Measurements from ENCODE around the gene S100PBP. TPM values are rescaled to one million over a fixed set of nuclear protein-coding genes. Genes with fewer than 3 reads are reported as not detected.

Gene S100PBP
- total and polyA plus RNA-seq, 8 donors = 2.9 to 253 (median 19.8) TPM

- Histone ChIP-seq H3K36me3 (no peaks in the 10 kb centered on the region), H3K4me3 (no peak overlapping the region), H3K27ac (peak overlapping the region in 2 of 5 donors; percentile 28 to 82), H3K4me1 (peaks cover 12 to 34% (median 18%) of the 10 kb centered on the region in 4 donors), H3K27me3 (peaks cover 0 to 12% (median 0%) of the 10 kb centered on the region in 3 donors), H3K9me3 (no peaks in the 10 kb centered on the region)
- 81 to 88% (median 86%) methylated on average over 7 of the region's 7 CpGs for WGBS, 5 donors
- intact Hi-C loops (cut with DNase I; ENCODE audit: low total_unique reads) = no loop called here
- TF ChIP-seq POLR2AphosphoS5 (IDR thresholded peaks at IDR 0.05) = no peak
- TF ChIP-seq POLR2A (IDR thresholded peaks at IDR 0.05) = no peak
- no peak for DNase-seq
Measured at GRCh38 chr1:32906654-32907053, 89.2 kb downstream of the S100PBP start.

DNA sequence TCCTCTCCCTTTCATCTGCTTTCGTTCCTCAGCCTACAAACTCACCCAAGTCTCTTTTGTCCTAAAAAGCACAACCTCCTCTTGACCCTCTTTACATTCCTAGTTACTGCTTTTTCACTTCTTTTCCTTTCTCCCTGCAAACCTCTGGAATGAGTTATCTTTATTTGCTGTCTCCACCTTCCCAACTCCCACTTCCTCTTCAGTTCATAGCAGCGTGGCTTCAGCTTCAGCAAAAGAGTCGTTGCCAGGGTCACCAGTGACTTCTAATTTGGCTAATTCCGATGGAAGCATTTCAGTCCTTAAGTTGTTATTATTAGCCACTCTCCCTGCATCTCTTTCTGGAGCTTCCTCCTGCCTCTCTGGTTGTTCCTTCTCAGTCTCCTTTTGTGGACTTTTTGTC, 90.0 kb downstream of the S100PBP start:
- peak in 1 of 2 donors; percentile 53 for DNase-seq
- TF ChIP-seq CTCF (IDR thresholded peaks at IDR 0.05) = no peak
- peak in 1 of 3 donors; percentile 42 for TF ChIP-seq POLR2AphosphoS5 (IDR thresholded peaks at IDR 0.05)
- no peak for TF ChIP-seq EP300 (IDR thresholded peaks at IDR 0.05)
- Histone ChIP-seq H3K27ac (peak overlapping the region in 2 of 5 donors; percentile 26 to 28), H3K9me3 (no peaks in the 10 kb centered on the region), H3K4me1 (peaks cover 5 to 26% (median 17%) of the 10 kb centered on the region in 4 donors), H3K36me3 (no peaks in the 10 kb centered on the region), H3K27me3 (peaks cover 0 to 4% (median 0%) of the 10 kb centered on the region in 3 donors), H3K4me3 (no peak overlapping the region)
- WGBS, 5 donors = 9 to 21% (median 13%) methylated on average over 4 of the region's 4 CpGs
- intact Hi-C loops (cut with DNase I; ENCODE audit: low total_unique reads) = no loop called here

Other genes starting within 250 kb of the S100PBP start
- gene ZBTB8OS, start 167.1 kb upstream of the S100PBP start, total RNA-seq = 100 to 1,000 TPM in 1 of 5 donors, 10 to 100 TPM in 4; 10.4 to 151 (median 26.3) TPM
- gene ZBTB8OS, start 167.1 kb upstream of the S100PBP start, polyA plus RNA-seq = 10 to 100 TPM; 55.0 to 88.6 (median 65.9) TPM
- 100 to 1,000 TPM in 3 of 5 donors, 10 to 100 TPM in 2; 43.2 to 226 (median 160) TPM for gene RBBP4, start 166.4 kb upstream of the S100PBP start, total RNA-seq
- gene RBBP4, start 166.4 kb upstream of the S100PBP start, polyA plus RNA-seq = 10 to 100 TPM; 38.0 to 56.7 (median 41.4) TPM
- 10 to 100 TPM; 12.3 to 38.5 (median 22.8) TPM for gene SYNC, start 114.9 kb upstream of the S100PBP start, total RNA-seq
- 10 to 100 TPM in 1 of 3 donors, 1 to 10 TPM in 2; 5.5 to 11.6 (median 6.0) TPM for gene SYNC, start 114.9 kb upstream of the S100PBP start, polyA plus RNA-seq
- 10 to 100 TPM; 26.9 to 99.1 (median 64.4) TPM for gene YARS1, start 295 bp upstream of the S100PBP start, total RNA-seq
- gene YARS1, start 295 bp upstream of the S100PBP start, polyA plus RNA-seq = 10 to 100 TPM; 44.5 to 53.0 (median 47.8) TPM
- gene FNDC5, start 53.3 kb downstream of the S100PBP start, total RNA-seq = 10 to 100 TPM in 2 of 5 donors, 1 to 10 TPM in 1, under 1 TPM in 1, not detected in 1; 0.89 to 21.0 (median 6.9) TPM
- 1 to 10 TPM; 2.0 to 9.9 (median 6.7) TPM for gene FNDC5, start 53.3 kb downstream of the S100PBP start, polyA plus RNA-seq
- 1 to 10 TPM in 1 of 5 donors, not detected in 4; 4.9 TPM for gene HPCA, start 68.8 kb downstream of the S100PBP start, total RNA-seq
- under 1 TPM in 2 of 3 donors, not detected in 1; 0.30 to 0.75 TPM for gene HPCA, start 68.8 kb downstream of the S100PBP start, polyA plus RNA-seq
- gene TMEM54, start 83.7 kb downstream of the S100PBP start, total RNA-seq = 100 to 1,000 TPM in 3 of 5 donors, 10 to 100 TPM in 2; 34.9 to 408 (median 195) TPM
- 100 to 1,000 TPM; 104 to 249 (median 122) TPM for gene TMEM54, start 83.7 kb downstream of the S100PBP start, polyA plus RNA-seq
- 10 to 100 TPM in 3 of 5 donors, 1 to 10 TPM in 1, under 1 TPM in 1; 0.58 to 29.5 (median 10.3) TPM for gene RNF19B, start 147.2 kb downstream of the S100PBP start, total RNA-seq
- 10 to 100 TPM in 1 of 3 donors, 1 to 10 TPM in 2; 9.1 to 10.4 (median 9.1) TPM for gene RNF19B, start 147.2 kb downstream of the S100PBP start, polyA plus RNA-seq
- 100 to 1,000 TPM in 4 of 5 donors, 10 to 100 TPM in 1; 71.0 to 263 (median 124) TPM for gene AK2, start 219.2 kb downstream of the S100PBP start, total RNA-seq
- 100 to 1,000 TPM in 2 of 3 donors, 10 to 100 TPM in 1; 98.8 to 129 (median 107) TPM for gene AK2, start 219.2 kb downstream of the S100PBP start, polyA plus RNA-seq

All from stomach (tissue), 9 donors.